Stimulated activated CD8-positive, alpha-beta memory T cell treated with anti-CD3 and anti-CD28 coated beads, Interleukin-7, amount 100 ng/mL, for 24 hours (primary cell): ENCODE measurements around the gene ZBTB42.

Source experiments
- DNase-seq: peaks from one replicate; pipeline ENCODE4 v3.0.0-alpha.2; 2020; ENCODE audit warnings: low read depth

The ZBTB42 gene

GRCh38 chr14:104843442-104844305 lies 42.8 kb downstream of the ZBTB42 start:
- DNase-seq, result no peak

GRCh38 chr14:104844306-104845032 lies 43.6 kb downstream of the ZBTB42 start:
- DNase-seq, result no peak

DNA sequence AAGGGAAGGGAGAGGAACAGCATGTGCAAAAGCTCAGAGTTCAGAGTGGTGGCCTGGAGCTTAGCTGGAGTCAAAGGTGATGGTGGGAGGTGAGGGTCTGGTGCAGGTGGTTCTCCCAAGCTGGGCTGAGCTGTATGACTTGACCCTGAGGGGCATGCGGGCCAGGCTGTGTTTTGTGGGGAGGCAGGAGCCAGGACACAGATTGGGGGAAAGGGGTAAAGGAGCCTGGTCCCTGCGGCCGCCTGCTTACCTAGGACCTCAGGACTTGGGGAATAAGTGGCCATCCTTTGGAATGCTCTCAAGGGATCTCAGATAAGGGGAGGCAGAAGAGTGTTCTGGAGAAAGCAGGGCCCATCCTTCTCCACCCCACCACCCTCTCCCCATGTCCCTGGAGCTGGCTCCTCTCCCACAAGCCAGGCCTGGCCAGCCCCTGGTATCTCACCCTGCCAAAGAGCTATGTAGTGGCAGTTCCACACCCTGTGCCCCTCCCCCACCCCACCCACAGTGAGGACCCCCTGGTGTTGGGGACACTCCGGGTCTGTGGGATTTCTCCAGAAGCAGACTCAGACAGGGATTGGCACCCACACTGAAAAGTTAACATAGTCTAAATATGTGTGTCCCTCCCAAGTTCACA lies 44.2 kb downstream of the ZBTB42 start:
- DNase-seq, result no peak

GRCh38 chr14:104845834-104846441 lies 45.0 kb downstream of the ZBTB42 start:
- DNase-seq, result no peak

- DNase-seq, result no peak
Observed at GRCh38 chr14:104852280-104852663, 51.4 kb downstream of the ZBTB42 start.
